Pulmonary artery endothelial cell (primary cell): Measurements from ENCODE around the gene SNX33. TPM values are rescaled to one million over a fixed set of nuclear protein-coding genes. Genes with fewer than 3 reads are reported as not detected.
"Not testable (repeated sequence)": the region's sequence is repeated elsewhere in the genome, so short reads cannot be mapped to it uniquely, and the experiment has no call there.

Experiments used
- DNase-seq: peaks from one replicate; pipeline ENCODE4 v3.0.0-alpha.2; 2011; ENCODE audit warnings: low read depth, low spot score
- total RNA-seq: library from RNA; depleted of rRNA; stranded (reverse); fragments of >200 nt; gene quantifications from 2 replicates; pipeline ENCODE4 v1.2.3, GENCODE V29; 2014

The SNX33 gene
- total RNA-seq, 1 donor from 2014 or later = 7.8 TPM

GRCh38 chr15:75683646-75684312 is 36.1 kb downstream of the SNX33 start:
- DNase-seq = peak; percentile 19

DNA sequence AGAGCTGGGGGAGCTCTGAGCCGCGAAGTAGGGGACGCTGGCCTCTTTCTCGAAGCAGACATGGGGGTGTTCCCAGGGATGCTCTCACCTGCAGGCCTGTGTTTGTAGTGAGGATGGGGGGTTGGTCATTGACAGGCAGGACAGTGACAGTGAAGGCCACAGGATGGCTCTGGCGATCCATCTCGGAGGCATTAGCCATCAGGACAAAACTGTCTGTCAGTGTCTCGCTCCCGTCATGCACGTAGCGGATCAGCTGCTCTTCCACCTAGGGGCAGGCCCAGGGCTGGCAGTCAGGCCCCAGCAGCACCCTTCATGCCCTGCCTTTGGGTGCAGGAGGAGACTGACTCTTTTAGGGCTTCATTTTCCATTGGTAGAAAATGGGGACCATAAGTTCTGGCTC is 36.9 kb downstream of the SNX33 start:
- no peak for DNase-seq

- no peak for DNase-seq
Measured at GRCh38 chr15:75685195-75685594, 37.5 kb downstream of the SNX33 start.

DNA sequence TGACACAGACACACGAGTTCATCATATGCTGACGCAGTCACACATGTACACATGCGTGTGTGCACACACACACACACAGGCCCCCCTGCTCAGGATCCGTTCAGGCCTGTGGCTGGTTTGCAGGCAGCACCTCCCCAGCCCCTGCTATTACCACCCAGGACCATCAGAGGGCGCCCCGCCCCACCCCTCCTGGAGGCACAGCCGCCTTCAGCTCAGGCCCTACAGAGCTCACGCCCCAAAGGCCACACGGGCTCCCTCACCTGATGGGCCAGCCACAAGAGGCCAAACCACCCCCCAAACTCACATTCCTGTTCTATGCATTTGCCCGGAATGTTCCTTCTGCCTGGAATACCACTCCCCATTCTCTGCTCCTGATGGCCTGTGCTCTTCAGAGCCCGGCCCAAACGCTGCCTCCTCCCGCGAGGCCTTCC is 38.5 kb downstream of the SNX33 start:
- not testable (repeated sequence) for DNase-seq

DNA sequence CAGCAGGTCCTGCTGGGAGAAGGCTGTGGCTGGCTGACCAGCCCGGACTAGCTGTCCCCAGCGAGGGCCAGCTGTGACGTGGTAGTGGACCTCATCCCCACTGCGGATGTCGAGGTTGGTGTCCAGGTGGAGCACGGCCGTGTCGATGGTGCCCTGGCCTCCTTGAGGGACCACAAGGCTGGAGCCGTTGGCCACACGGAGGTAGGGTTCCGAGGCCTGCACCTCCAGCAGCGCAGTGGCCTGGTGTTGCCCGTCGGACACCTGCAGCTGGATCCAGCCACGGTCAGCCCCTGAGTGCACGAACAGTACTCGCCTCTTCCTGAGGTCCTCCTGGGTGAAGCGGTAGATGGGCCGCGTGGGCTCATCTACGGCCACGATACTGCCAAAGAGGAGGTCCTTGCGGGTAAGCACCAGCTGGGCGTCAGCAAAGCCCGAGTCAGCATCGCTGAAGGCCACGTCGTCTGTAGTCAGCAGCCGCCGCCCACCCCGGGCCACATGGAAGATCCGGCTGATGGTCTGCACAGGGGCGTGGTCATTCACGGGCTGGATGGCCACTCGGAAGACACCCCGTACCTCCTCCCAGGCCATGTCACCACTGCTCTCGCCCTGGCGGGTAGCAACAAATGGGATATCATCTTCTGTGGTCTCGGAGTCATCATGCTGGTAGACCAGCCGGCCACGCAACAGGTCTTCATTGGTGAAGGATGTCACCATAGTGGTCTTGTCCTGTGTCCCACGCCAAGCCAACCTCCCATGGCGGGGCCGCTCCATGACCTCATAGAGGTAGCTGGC is 40.0 kb downstream of the SNX33 start:
- DNase-seq = no peak

- DNase-seq = no peak
Measured at GRCh38 chr15:75688278-75688557, 40.5 kb downstream of the SNX33 start.

- DNase-seq = no peak
Measured at GRCh38 chr15:75688831-75689230, 41.1 kb downstream of the SNX33 start.

DNA sequence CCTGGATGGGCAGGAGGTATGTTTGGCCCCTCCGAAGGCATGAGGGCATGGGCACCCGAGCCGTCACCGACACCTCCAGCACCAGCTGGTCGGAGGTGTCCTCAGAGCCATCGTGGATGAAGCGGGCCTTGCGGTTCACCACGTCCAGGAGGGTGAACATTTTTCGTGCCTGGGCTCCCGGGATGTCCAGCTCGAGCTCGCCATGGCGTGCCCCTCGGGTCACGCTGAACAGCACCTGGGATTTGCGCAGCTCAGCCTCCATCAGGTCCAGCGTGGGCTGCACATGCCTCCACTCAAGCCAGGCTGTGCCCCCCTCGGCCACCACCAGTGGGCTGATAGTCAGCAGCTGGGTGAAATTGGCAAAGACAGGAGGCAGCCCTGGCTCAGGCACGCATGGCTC is 41.7 kb downstream of the SNX33 start:
- not testable (repeated sequence) for DNase-seq

- DNase-seq = not testable (repeated sequence)
Measured at GRCh38 chr15:75692311-75692710, 44.6 kb downstream of the SNX33 start.

GRCh38 chr15:75693028-75693427 is 45.3 kb downstream of the SNX33 start:
- not testable (repeated sequence) for DNase-seq

DNA sequence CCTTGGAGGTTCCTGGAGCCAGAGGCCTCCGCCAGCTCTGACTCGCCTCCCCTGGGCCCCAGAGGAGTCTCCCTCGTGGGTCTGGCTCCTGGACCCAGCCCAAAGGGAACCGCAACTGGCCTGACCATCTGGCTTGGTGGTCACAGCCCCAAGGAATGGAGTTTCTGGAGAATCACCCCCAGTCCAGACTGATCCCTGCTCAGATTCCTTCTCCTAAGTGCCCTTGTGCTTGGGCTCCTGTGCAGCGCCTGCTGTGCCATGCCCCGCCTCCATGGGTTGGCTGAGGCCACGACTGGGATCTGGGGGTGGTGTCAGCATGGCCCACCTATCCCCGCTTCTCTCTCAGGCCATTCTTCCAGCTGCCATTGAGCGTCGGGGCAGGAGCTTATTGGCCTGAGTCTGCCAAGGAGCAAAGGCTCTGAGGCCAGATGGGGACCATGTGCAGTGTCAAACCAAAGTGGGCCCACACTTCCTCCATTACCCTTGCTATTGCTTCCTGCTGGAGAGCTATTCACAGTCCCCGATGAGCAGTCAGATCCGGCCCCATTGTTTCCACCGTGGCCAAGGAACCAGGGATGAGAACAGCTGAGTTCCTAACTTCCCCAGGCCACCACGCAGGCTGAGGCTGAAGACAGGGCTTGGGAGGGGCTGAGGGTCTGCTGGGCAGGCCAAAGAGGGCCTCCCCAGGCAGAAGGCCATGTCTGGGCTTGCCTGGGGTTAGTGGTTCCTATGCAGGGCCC is 46.0 kb downstream of the SNX33 start:
- DNase-seq = peak; percentile 78

- peak; percentile 57 for DNase-seq
Measured at GRCh38 chr15:75694241-75695182, 46.8 kb downstream of the SNX33 start.

- no peak for DNase-seq
Measured at GRCh38 chr15:75695220-75695619, 47.5 kb downstream of the SNX33 start.

DNA sequence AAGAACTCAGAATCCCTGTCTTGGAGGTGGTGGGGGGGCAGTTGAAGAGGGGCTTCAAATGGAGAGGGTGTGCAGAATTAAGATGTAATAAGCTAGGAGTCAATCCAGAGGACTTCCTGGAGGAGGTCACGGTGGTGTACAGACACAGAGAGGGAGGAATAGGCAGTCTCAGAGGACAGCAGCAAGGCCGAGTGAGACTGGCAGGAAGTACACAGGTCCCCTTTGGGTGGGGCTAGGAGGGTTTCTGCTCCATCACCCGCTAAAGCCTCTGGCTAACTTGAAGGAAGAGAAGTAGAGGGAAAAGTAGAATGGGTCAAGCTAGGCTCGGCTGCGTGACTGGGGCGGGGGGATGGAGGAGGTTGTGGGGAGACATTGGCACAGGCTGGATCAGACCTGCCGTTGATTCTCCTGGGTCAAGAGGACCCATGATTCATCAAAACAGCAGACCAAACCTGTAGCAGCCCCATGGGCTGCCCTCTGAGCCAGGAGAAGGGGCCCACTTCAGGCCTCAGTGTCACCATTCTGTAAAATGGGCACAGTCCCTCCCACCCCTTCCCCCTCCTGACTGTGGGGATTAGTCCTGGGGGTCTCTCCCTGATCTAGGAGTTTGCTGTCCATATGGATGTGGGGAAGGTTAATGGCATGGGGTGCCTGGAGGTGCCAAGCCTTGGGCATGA is 48.1 kb downstream of the SNX33 start:
- no peak for DNase-seq

DNA sequence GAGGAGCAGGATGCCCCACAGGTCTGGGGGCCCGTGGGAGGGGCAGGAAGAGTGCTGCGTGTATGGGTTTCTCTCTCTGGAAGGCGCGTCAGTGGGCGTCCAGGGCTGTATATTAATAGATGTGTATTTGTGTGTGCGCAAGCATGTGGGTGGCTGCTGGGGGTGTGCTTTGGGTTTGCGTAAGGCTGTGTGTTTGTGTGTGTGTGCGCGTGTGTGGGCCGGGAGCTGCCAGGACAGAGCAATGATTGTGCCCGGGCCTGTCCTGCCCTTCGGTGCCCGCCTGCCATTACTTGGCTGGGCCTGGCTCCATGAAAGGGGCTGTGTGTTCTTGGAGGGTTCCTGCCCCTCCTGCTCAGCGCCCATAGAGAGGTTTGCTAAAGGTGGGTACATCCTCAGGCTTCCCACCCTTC is 48.6 kb downstream of the SNX33 start:
- DNase-seq = no peak

- no peak for DNase-seq
Measured at GRCh38 chr15:75696854-75697259, 49.1 kb downstream of the SNX33 start.

- no peak for DNase-seq
Measured at GRCh38 chr15:75697523-75697922, 49.8 kb downstream of the SNX33 start.

- not testable (repeated sequence) for DNase-seq
Measured at GRCh38 chr15:75697974-75698747, 50.4 kb downstream of the SNX33 start.

DNA sequence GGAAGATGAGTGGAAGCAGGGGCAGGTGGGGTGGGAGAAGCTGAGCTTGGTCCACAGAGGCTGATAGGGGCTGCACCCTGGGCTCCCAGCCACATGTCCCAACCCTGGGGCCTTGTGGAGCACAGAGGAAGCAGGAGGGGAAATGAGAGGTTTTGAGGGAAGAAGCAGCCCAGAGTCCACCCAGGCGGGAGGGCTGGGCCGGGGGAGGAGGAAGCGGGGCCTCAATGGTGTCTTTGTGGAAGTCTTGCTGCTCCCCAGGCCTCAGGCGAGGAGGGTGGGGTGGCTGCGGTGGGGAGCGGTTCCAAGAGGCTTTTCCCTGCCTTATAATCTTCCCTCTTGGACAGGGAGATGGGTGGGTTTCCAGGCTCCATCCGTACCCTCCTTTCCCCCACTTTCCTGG is 51.8 kb downstream of the SNX33 start:
- DNase-seq = not testable (repeated sequence)
